ENCODE data around the gene TMEM74B. TPM values are rescaled to one million over a fixed set of nuclear protein-coding genes. Genes with fewer than 3 reads are reported as not detected.
A peak's percentile ranks its signal among the peaks of the same experiment; 100 is the strongest.

The TMEM74B gene
- total RNA-seq (2021): 4.9 and 6.2 TPM in 2 replicates
- long read RNA-seq, partial matches to known transcripts: 0 of 1 reads
- long read RNA-seq, other reads (novel, unspliced or antisense): 1 of 1 reads

- no peak for DNase-seq
- Histone ChIP-seq H3K18ac (ENCODE audit: insufficient read length, low read depth, low read length) (peak within 1 kb of the TSS; percentile 41), H3K9me3 (ENCODE audit: control insufficient read depth, low read depth, low read length) (no peaks in the 10 kb centered on the region), H3K4me1 (ENCODE audit: insufficient read depth, low read length) (peaks cover 12% of the 10 kb centered on the region; the same call in 1 of the 2 replicates), H3K14ac (ENCODE audit: insufficient read depth, low read length) (peak within 1 kb of the TSS; percentile 80), H3K4ac (ENCODE audit: low read depth, low read length) (no peak within 1 kb of the TSS), H3K27me3 (ENCODE audit: insufficient read depth, low read length) (peaks cover 16% of the 10 kb centered on the region; the same call in 1 of the 2 replicates), H2BK15ac (ENCODE audit: low read depth, low read length) (no peak within 1 kb of the TSS), H3T11ph (ENCODE audit: low read length) (no peak within 1 kb of the TSS), H3K9ac (ENCODE audit: extremely low read depth, insufficient read length, low read length) (no peak within 1 kb of the TSS), H3K56ac (ENCODE audit: insufficient read length, low read depth, low read length) (no peak within 1 kb of the TSS), H4K5ac (ENCODE audit: insufficient read length, low read depth, low read length) (no peak within 1 kb of the TSS), H2AK5ac (ENCODE audit: insufficient read length, low read length) (no peak within 1 kb of the TSS), H4K8ac (replicated peaks; ENCODE audit: insufficient read length, low read depth, low read length) (no peak within 1 kb of the TSS), H2BK20ac (ENCODE audit: low read depth, low read length, poor library complexity, severe bottlenecking) (no peak within 1 kb of the TSS), H3K23ac (ENCODE audit: insufficient read length, low read depth, low read length) (no peak within 1 kb of the TSS), H2BK5ac (ENCODE audit: insufficient read length, low read length) (no peak within 1 kb of the TSS), H4K91ac (ENCODE audit: insufficient read length, low read depth, low read length) (no peak within 1 kb of the TSS), H3K79me2 (ENCODE audit: insufficient read depth, low read length) (no peaks in the 10 kb centered on the region), H3K27ac (ENCODE audit: insufficient read length, low read depth, low read length) (no peak within 1 kb of the TSS), H3K4me2 (ENCODE audit: insufficient read depth, insufficient read length, low read length) (peak within 1 kb of the TSS; percentile 74), H4K20me1 (ENCODE audit: control insufficient read depth, insufficient read depth, insufficient read length) (no peaks in the 10 kb centered on the region), H3K79me1 (ENCODE audit: insufficient read depth, low read depth, low read length, poor library complexity, severe bottlenecking) (no peaks in the 10 kb centered on the region), H3K23me2 (ENCODE audit: insufficient read length, low read depth, low read length, poor library complexity, severe bottlenecking) (peaks cover 4% of the 10 kb centered on the region), H2BK12ac (ENCODE audit: insufficient read length, low read depth, low read length) (no peak within 1 kb of the TSS), H2BK120ac (ENCODE audit: low read depth, low read length, poor library complexity, severe bottlenecking) (no peak within 1 kb of the TSS), H2AFZ (ENCODE audit: low read length) (no peak within 1 kb of the TSS)
- H3K27me3 Mint-ChIP-seq (ENCODE audit: low read depth): peaks cover 45% of the 10 kb centered on the region
- H3K4me3 Mint-ChIP-seq: peak within 1 kb of the TSS; percentile 69 to 84
- no CpG with 5 or more reads among the region's 76 CpGs for WGBS (ENCODE audit: extremely low coverage, insufficient read length, low lambda C conversion rate)
- peaks cover 18 to 30% of the 10 kb centered on the region in 2 experiments for H3K4me1 Mint-ChIP-seq
- no peaks in the 10 kb centered on the region; a peak in 2 of 5 replicates for H3K9me3 Mint-ChIP-seq
- no peak for TF ChIP-seq CTCF (conservative IDR thresholded peaks at IDR 0.05)
- no peak within 1 kb of the TSS for H3K27ac Mint-ChIP-seq
- H3K36me3 Mint-ChIP-seq (ENCODE audit: insufficient read depth in 1 of 3, low read depth in 3 of 3): peaks cover 0 to 5% (median 4%) of the 10 kb centered on the region in 3 experiments; a peak in 2 of 7 replicates
These were observed at the start of gene TMEM74B for GRCh38 chr20:1184638-1185315. Gene TMEM74B (minus strand): TSS chr20:1184981. CDS start chr20:1183801, 1,180 bp downstream.

Measured in H9 (cell line).